HG03457 (cell line): ENCODE results near the gene AFAP1.

ENCODE experiments used
- ATAC-seq: cut with Tn5 transposase; IDR thresholded peaks from one replicate; pipeline ENCODE4 v1.9.1; 2021; ENCODE audit warnings: moderate number of reproducible peaks; ENCODE audit not compliant: unreplicated experiment

Gene AFAP1

GRCh38 chr4:7711307-7711963, 228.2 kb downstream of the AFAP1 start:
- no peak for ATAC-seq

GRCh38 chr4:7710576-7711306, 228.9 kb downstream of the AFAP1 start:
- no peak for ATAC-seq

GRCh38 chr4:7710126-7710525, 229.5 kb downstream of the AFAP1 start:
- ATAC-seq, result no peak

- ATAC-seq, result no peak
Measured at GRCh38 chr4:7709431-7709830, 230.2 kb downstream of the AFAP1 start.

GRCh38 chr4:7708981-7709380, 230.7 kb downstream of the AFAP1 start:
- ATAC-seq, result no peak
